DOHH2 (cell line): ENCODE measurements around the gene ARX.

Experiments used
- CTCF ChIP-seq: fragments of 200-600 bp; sonication (generic); IDR thresholded peaks from one replicate; pipeline ENCODE4 v1.5.1; 2014; ENCODE audit warnings: antibody characterized with exemption, mild to moderate bottlenecking, low read depth, low read length; ENCODE audit not compliant: poor library complexity, severe bottlenecking
- EZH2phosphoT487 ChIP-seq: fragments of 200-600 bp; sonication (generic); IDR thresholded peaks from 2 replicates; pipeline ENCODE4 v1.6.1; 2017; ENCODE audit warnings: borderline replicate concordance, mild to moderate bottlenecking, antibody characterized with exemption, low read length, moderate library complexity, mixed read lengths

- TF ChIP-seq CTCF (no peak), EZH2phosphoT487 (no peak)
Measured at GRCh38 chrX:25025615-25026014, 9.8 kb upstream of the ARX start.
